HEK293T (cell line): ENCODE data around the gene SLC20A1.

Experiments
- CTCF ChIA-PET: fragments of 350-600 bp; formaldehyde crosslinking; extraction: SDS; loops from one replicate; lab custom pipeline; 2021; ENCODE audit warnings: antibody characterized with exemption, inconsistent platforms; lab: Yijun Ruan, JAX
- POLR2A ChIA-PET: fragments of 350-600 bp; formaldehyde crosslinking; extraction: SDS; loops from one replicate; lab custom pipeline; 2020; ENCODE audit warnings: antibody characterized with exemption, inconsistent platforms; lab: Yijun Ruan, JAX
- DNase-seq: peaks from one replicate; pipeline ENCODE4 v3.0.0; 2012; ENCODE audit warnings: mixed read lengths; ENCODE audit errors: extremely low spot score
- ARNT ChIP-seq: fragments of 450-650 bp; IDR thresholded peaks from 2 replicates; pipeline ENCODE4 v1.6.1; 2017; ENCODE audit warnings: mild to moderate bottlenecking
- BHLHE40 ChIP-seq: fragments of 450-650 bp; IDR thresholded peaks from 2 replicates; pipeline ENCODE4 v1.6.1; 2016; ENCODE audit warnings: mild to moderate bottlenecking, moderate library complexity, borderline replicate concordance
- CTBP1 ChIP-seq: fragments of 450-650 bp; IDR thresholded peaks from 2 replicates; pipeline ENCODE4 v1.6.1; 2016; ENCODE audit warnings: borderline replicate concordance
- ELF4 ChIP-seq: fragments of 450-650 bp; IDR thresholded peaks from 2 replicates; pipeline ENCODE4 v1.6.1; 2017; ENCODE audit warnings: antibody characterized with exemption
- FOXA1 ChIP-seq: fragments of 450-650 bp; IDR thresholded peaks from 2 replicates; pipeline ENCODE4 v1.6.1; 2016; ENCODE audit warnings: mild to moderate bottlenecking
- FOXK2 ChIP-seq: fragments of 450-650 bp; IDR thresholded peaks from 2 replicates; pipeline ENCODE4 v1.6.1; 2016; ENCODE audit warnings: mild to moderate bottlenecking
- FOXM1 ChIP-seq: fragments of 450-650 bp; IDR thresholded peaks from 2 replicates; pipeline ENCODE4 v1.6.1; 2017; ENCODE audit warnings: mild to moderate bottlenecking, borderline replicate concordance
- HDGF ChIP-seq: fragments of 450-650 bp; IDR thresholded peaks from 2 replicates; pipeline ENCODE4 v1.6.1; 2017; ENCODE audit warnings: antibody characterized with exemption, borderline replicate concordance
- L3MBTL2 ChIP-seq: fragments of 450-650 bp; conservative IDR thresholded peaks from 2 replicates; pipeline ENCODE4 v1.6.1; 2016; ENCODE audit warnings: mild to moderate bottlenecking
- LEF1 ChIP-seq: fragments of 450-650 bp; IDR thresholded peaks from 2 replicates; pipeline ENCODE4 v1.6.1; 2017; ENCODE audit warnings: mild to moderate bottlenecking, borderline replicate concordance
- NFRKB ChIP-seq: fragments of 450-650 bp; IDR thresholded peaks from 2 replicates; pipeline ENCODE4 v1.6.1; 2016; ENCODE audit warnings: mild to moderate bottlenecking, moderate library complexity
- SP1 ChIP-seq: fragments of 450-650 bp; IDR thresholded peaks from 2 replicates; pipeline ENCODE4 v1.6.1; 2017
- SUZ12 ChIP-seq: fragments of 450-650 bp; IDR thresholded peaks from 2 replicates; pipeline ENCODE4 v1.6.1; 2016; ENCODE audit warnings: mild to moderate bottlenecking
- TARDBP ChIP-seq: fragments of 450-650 bp; IDR thresholded peaks from 2 replicates; pipeline ENCODE4 v1.6.1; 2016
- ZNF384 ChIP-seq: fragments of 450-650 bp; IDR thresholded peaks from 2 replicates; pipeline ENCODE4 v1.6.1; 2016
- TF ChIP-seq, protein P1 (sequence below): fragments of 450-650 bp; IDR thresholded peaks from 2 replicates; pipeline ENCODE4 v1.6.1; 2016

SLC20A1 gene

DNA sequence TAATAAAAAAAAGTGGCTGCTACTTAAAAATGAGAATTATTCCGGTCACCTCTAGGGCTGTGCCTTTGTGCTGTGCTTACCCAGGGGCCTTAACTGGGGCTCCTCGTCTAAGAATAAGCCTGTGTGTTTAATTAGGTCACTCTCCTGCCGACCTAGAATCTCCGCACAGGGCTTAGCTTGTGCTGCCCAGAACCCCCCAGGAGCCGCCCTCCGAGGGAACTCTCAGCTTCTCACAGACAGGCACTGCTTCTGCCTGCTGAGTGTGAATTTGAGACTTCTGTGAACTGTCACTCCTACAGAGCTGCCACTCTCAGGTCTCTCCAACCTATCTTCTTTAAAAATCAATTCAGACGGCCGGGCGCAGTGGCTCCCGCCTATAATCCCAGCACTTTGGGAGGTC lies 63.2 kb downstream of the SLC20A1 start:
- CTCF ChIA-PET: interaction anchor here (0.7 kb wide), 1 partner anchor 690 kb away, joined by 3 read pairs; no protein-coding TSS in a partner anchor
- POLR2A ChIA-PET: no interaction called here
- DNase-seq: no peak
- no peak for TF ChIP-seq SP1
- TF ChIP-seq CTBP1: no peak
- TF ChIP-seq SUZ12: no peak
- no peak for TF ChIP-seq FOXM1
- no peak for TF ChIP-seq L3MBTL2
- no peak for TF ChIP-seq BHLHE40
- TF ChIP-seq NFRKB: no peak
- TF ChIP-seq FOXK2: no peak
- TF ChIP-seq ELF4: no peak
- no peak for TF ChIP-seq FOXA1
- no peak for TF ChIP-seq ZNF384
- TF ChIP-seq, protein P1, sequence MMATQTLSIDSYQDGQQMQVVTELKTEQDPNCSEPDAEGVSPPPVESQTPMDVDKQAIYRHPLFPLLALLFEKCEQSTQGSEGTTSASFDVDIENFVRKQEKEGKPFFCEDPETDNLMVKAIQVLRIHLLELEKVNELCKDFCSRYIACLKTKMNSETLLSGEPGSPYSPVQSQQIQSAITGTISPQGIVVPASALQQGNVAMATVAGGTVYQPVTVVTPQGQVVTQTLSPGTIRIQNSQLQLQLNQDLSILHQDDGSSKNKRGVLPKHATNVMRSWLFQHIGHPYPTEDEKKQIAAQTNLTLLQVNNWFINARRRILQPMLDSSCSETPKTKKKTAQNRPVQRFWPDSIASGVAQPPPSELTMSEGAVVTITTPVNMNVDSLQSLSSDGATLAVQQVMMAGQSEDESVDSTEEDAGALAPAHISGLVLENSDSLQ: no peak
- TF ChIP-seq HDGF: no peak
- no peak for TF ChIP-seq TARDBP
- TF ChIP-seq ARNT: no peak
- no peak for TF ChIP-seq LEF1

DNA sequence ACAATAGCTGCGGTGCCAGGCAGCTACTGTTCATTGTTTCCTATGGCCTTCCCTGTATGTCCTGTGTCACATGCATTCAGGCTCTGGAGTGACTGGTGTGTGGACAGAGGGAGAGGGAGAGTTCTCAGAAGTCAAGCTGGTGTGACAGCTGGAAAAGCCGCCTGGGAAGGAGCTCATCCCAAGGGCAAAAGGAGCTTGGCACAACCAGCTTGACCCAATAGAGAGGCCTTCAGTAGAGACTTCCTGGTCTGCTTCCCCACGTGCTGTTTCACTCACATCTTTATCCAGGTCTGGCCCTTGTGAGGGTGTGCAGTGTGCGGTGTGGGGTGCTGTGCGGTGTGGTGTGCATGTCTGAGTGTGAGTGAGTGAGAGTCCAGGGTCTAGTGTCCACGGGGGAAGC lies 64.0 kb downstream of the SLC20A1 start:
- DNase-seq: no peak
- CTCF ChIA-PET: no interaction called here
- TF ChIP-seq FOXM1 (no peak), NFRKB (no peak), CTBP1 (no peak), ARNT (no peak), BHLHE40 (no peak), SUZ12 (no peak), ZNF384 (no peak), FOXA1 (no peak), L3MBTL2 (no peak), FOXK2 (no peak), SP1 (no peak), ELF4 (no peak), LEF1 (no peak), TARDBP (no peak), HDGF (no peak)
- TF ChIP-seq, protein P1: no peak
- POLR2A ChIA-PET: interaction anchor here (1.0 kb wide), 1 partner anchor 26 kb away, joined by 3 read pairs; no protein-coding TSS in a partner anchor

DNA sequence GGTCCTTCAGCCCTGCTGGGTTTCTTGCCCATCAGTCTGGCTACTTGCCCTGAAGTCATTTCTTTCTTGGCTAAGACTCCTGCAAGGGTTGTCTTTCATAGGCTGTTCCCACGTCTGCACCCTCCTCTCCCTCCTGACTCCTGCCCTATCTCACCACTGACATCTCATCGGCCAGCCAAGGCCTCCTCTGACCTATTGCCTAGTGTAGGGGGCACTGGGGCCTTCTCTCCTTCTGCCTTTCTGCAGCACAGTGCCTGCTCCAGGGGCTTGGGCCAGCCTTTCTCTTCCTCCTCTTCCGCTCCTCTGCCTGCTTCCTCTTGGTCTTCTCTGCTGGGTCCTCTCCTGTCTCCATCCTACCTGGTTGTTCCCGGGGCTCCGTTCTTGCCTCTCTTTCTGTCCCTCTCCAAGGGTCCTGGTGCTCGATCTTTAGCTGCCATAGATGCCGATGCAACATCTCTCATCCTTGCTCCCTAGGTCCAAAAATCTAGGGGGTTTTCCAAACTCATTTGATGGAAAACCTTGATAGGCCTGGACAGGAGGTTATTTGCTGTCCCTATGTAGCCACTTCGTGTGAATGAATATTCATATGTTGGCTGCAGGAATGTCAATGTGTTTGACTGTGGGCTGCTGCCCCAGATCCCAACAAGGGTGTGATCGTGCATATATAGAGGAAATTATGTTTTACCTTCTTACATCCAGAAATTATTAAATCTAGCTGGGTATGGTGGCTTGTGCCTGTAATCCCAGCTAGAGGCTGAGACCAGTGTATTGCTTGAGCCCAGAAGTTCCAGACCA lies 65.4 kb downstream of the SLC20A1 start:
- TF ChIP-seq FOXK2 (no peak), SUZ12 (no peak), ARNT (no peak), TARDBP (no peak), L3MBTL2 (no peak), FOXM1 (no peak), ELF4 (no peak), SP1 (no peak), BHLHE40 (no peak), HDGF (no peak), FOXA1 (no peak), CTBP1 (no peak), ZNF384 (no peak), LEF1 (no peak), NFRKB (no peak)
- TF ChIP-seq, protein P1: no peak
- POLR2A ChIA-PET: no interaction called here
- DNase-seq: no peak
- CTCF ChIA-PET: no interaction called here

DNA sequence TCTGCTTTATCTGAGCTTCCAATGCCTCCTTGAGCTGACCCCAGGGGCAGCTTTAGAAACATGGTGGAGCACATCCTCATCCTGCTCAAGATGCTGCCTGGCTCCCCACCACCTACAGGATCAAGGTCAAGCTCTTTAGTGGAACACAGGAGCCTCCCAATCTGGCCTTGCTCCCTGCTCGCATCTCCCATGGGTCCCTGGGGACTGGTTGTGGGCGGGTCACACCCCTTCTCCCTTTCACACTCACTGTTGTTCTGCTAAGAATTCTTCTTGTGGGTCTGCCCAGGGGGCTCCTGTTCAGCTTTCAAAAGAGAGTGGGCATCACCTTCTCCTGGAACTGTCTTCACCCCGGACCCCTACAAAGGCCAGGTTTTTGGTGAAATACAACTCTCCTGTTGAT lies 66.7 kb downstream of the SLC20A1 start:
- no peak for DNase-seq
- ChIA-PET POLR2A (no interaction called here), CTCF (interaction anchor here (1.5 to 1.9 kb wide), 2 partner anchors 12 to 14 kb away, joined by 4 to 5 read pairs; no protein-coding TSS in a partner anchor)
- TF ChIP-seq ARNT (no peak), NFRKB (no peak), SUZ12 (no peak), ZNF384 (no peak)
- TF ChIP-seq, protein P1: no peak

DNA sequence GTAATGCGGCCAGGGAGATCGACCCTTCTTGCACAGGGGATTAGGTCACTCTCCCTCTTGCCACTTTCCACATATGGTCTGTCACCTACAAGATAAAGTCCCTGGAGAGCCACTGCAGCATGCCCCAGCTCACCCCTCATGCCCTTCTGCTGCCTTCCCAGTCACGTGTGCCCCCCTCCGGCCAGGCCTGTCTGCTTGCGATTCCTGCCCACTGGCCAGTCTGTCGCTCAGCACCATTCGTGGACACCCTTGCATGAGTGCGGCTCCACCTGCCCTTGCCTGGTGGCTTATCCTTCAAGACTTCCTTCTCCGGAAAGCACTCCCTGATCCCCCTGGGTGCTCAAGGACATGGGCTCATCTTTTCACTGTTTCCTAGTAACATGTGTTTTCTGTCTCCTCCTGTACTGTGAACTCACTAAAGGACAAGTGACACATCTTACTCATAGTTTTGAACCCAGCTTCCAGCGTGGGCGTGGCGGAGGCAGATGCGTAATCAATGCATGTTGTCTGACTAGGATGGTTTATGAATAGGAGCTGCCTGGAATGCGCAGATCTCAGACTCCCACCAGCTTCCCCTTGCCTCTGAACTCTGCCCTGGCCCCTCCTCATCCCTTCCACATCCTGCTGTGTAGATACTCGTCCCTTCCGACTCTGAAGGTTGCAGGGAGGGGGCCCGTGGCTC lies 67.3 kb downstream of the SLC20A1 start:
- no peak for TF ChIP-seq HDGF
- TF ChIP-seq SUZ12: no peak
- no peak for TF ChIP-seq LEF1
- TF ChIP-seq ARNT: no peak
- no peak for TF ChIP-seq ELF4
- TF ChIP-seq SP1: no peak
- TF ChIP-seq TARDBP: no peak
- TF ChIP-seq FOXA1: no peak
- no peak for TF ChIP-seq NFRKB
- no peak for DNase-seq
- ChIA-PET CTCF (interaction anchor here (1.2 to 1.9 kb wide), 3 partner anchors 11 to 113 kb away, joined by 4 to 5 read pairs (median 4); no protein-coding TSS in a partner anchor), POLR2A (no interaction called here)
